Inferior parietal cortex (tissue), 1 donor: ENCODE measurements around the gene RAP1B.

ENCODE experiments used
- DNase-seq: peaks from one replicate; pipeline ENCODE4 v3.0.0-alpha.2; 2016; ENCODE audit errors: extremely low spot score

The RAP1B gene

GRCh38 chr12:68699486-68699885 lies 88.8 kb downstream of the RAP1B start:
- no peak for DNase-seq
